ENCODE data around the gene ALDOB.

Gene ALDOB

DNA sequence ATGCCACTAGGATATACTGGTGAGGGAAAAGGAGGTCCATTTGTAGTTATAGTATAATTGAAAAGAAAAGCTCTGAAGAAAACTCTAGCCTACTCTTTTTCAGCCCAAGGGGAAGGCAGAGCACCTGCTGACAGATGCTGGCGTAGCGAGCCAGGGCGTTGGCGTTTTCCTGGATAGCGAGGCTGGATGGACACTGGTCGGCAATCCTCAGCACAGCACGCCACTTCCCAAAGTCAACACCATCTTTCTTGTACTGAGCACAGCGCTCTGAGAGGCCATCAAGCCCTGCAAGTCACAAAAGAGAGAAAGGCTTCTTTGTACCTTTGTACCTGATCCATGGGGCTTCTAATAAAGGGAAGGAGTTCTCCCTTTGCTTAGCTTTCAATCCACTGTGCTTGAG, 8.2 kb downstream of the ALDOB start:
- Histone ChIP-seq H3K4me3 (replicated peaks; ENCODE audit: low read depth, low read length) (no peak overlapping the region), H3K36me3 (ENCODE audit: control insufficient read depth, insufficient read depth, low read length) (no peaks in the 10 kb centered on the region), H3K27me3 (replicated peaks; ENCODE audit: control insufficient read depth, insufficient read depth, low read length) (no peaks in the 10 kb centered on the region)
- TF ChIP-seq, protein P1, sequence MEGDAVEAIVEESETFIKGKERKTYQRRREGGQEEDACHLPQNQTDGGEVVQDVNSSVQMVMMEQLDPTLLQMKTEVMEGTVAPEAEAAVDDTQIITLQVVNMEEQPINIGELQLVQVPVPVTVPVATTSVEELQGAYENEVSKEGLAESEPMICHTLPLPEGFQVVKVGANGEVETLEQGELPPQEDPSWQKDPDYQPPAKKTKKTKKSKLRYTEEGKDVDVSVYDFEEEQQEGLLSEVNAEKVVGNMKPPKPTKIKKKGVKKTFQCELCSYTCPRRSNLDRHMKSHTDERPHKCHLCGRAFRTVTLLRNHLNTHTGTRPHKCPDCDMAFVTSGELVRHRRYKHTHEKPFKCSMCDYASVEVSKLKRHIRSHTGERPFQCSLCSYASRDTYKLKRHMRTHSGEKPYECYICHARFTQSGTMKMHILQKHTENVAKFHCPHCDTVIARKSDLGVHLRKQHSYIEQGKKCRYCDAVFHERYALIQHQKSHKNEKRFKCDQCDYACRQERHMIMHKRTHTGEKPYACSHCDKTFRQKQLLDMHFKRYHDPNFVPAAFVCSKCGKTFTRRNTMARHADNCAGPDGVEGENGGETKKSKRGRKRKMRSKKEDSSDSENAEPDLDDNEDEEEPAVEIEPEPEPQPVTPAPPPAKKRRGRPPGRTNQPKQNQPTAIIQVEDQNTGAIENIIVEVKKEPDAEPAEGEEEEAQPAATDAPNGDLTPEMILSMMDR (IDR thresholded peaks at IDR 0.05; ENCODE audit: insufficient read depth, low read length, poor library complexity, severe bottlenecking): no peak
- no peak for DNase-seq (ENCODE audit: extremely low read depth, insufficient read length)

GRCh38 chr9:101421653-101422065, 13.9 kb downstream of the ALDOB start:
- no peaks in the 10 kb centered on the region for H3K36me3 ChIP-seq (ENCODE audit: control insufficient read depth, insufficient read depth, low read length)
- TF ChIP-seq, protein P1 (IDR thresholded peaks at IDR 0.05; ENCODE audit: insufficient read depth, low read length, poor library complexity, severe bottlenecking): no peak
- no peak overlapping the region for H3K4me3 ChIP-seq (replicated peaks; ENCODE audit: low read depth, low read length)
- H3K27me3 ChIP-seq (replicated peaks; ENCODE audit: control insufficient read depth, insufficient read depth, low read length): no peaks in the 10 kb centered on the region
- DNase-seq (ENCODE audit: extremely low read depth, insufficient read length): no peak

DNA sequence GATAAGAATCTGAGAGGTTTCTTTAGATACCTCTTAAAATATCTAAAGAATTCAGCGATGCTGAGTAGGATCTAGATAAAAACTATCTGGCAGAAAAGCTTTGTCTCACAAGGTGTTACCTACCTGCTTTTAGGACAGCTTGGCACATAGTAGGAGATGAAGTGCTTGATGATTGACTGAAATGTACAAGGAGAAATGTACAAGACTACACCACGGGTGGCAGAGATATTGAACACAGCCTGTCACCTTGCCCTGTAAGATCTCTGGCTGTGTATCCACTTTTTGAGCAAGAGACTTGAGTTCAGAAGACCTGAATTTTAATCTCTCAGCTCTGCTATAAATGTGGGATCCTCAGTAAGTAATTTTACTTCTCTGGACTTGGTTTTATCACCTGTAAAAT, 15.7 kb downstream of the ALDOB start:
- DNase-seq (ENCODE audit: extremely low read depth, insufficient read length): no peak
- TF ChIP-seq, protein P1 (IDR thresholded peaks at IDR 0.05; ENCODE audit: insufficient read depth, low read length, poor library complexity, severe bottlenecking): no peak
- no peaks in the 10 kb centered on the region for H3K27me3 ChIP-seq (replicated peaks; ENCODE audit: control insufficient read depth, insufficient read depth, low read length)
- no peak overlapping the region for H3K4me3 ChIP-seq (replicated peaks; ENCODE audit: low read depth, low read length)
- H3K36me3 ChIP-seq (ENCODE audit: control insufficient read depth, insufficient read depth, low read length): no peaks in the 10 kb centered on the region

DNA sequence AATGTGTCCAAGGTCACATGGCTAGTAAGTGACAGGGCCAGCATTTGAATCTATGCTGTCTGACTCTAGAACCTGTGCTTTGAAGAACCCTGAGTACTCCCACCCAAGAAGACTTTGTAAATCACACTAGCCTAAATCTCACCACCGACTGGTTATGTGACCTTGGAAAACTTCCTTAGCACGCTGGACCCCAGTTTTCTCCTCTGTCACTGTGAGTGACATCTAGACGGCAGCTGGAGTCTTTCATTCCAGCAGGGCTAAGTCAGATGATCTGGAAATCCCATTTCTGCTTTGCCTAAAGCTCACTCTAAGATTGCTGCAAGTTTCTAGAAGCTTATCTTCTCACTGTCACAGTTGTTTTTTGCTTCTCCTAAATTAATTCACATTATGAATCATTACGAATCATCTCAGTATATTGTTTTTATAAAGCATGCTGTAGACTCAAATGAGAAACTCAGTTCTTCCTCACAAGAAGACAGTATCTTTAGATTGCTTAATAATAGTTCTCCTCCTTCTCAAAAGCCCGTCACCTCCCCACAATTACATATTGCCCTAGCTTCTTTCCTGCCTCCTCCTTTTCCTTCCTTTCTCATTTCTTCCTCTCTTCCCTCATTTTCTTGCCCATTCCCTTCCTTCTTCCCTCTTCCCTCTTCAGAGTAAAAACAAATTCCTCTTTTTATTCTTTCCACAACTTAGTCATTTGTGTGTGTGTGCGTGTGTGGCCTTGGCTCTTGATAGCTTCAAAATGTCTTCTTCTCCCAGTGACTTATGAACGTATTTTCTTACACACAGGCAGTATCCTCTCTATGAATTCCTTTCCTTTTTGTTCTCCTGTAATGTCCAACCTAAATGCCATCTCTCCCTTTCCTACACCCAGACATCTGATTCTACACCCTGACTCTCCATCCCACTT, 16.8 kb downstream of the ALDOB start:
- H3K36me3 ChIP-seq (ENCODE audit: control insufficient read depth, insufficient read depth, low read length): no peaks in the 10 kb centered on the region
- no peak overlapping the region for H3K4me3 ChIP-seq (replicated peaks; ENCODE audit: low read depth, low read length)
- H3K27me3 ChIP-seq (replicated peaks; ENCODE audit: control insufficient read depth, insufficient read depth, low read length): no peaks in the 10 kb centered on the region
- no peak for DNase-seq (ENCODE audit: extremely low read depth, insufficient read length)
- TF ChIP-seq, protein P1 (IDR thresholded peaks at IDR 0.05; ENCODE audit: insufficient read depth, low read length, poor library complexity, severe bottlenecking): no peak

DNA sequence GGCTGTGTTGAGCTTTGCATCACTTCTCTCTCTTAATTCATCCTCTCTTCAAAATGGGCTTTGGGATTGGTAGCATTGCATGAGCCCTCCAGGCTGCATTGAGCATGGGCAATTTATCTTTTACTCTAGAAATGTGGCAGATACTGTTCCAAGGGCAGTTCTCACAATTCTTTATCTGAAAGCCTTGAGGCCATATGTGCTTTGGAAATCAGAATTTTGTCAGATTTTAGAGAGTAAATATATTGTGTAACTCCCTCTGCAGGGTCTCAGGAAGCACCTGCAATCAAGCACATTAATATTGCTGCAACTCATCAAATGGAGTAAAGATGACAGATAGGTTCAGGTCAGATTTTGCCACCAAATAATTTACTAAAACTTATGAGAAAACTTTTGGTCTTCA, 17.6 kb downstream of the ALDOB start:
- TF ChIP-seq, protein P1 (IDR thresholded peaks at IDR 0.05; ENCODE audit: insufficient read depth, low read length, poor library complexity, severe bottlenecking): no peak
- H3K27me3 ChIP-seq (replicated peaks; ENCODE audit: control insufficient read depth, insufficient read depth, low read length): no peaks in the 10 kb centered on the region

More for the DNA sequence above, 17.6 kb downstream of the ALDOB start:
- DNase-seq (ENCODE audit: extremely low read depth, insufficient read length): no peak
- no peaks in the 10 kb centered on the region for H3K36me3 ChIP-seq (ENCODE audit: control insufficient read depth, insufficient read depth, low read length)
- no peak overlapping the region for H3K4me3 ChIP-seq (replicated peaks; ENCODE audit: low read depth, low read length)

All from GM06990 (cell line).